MM.1S (cell line): ENCODE measurements around the gene OR2G3.

Source experiments
- CTCF ChIP-seq: fragments of 300-600 bp; sonication (generic); IDR thresholded peaks from 2 replicates; pipeline ENCODE4 v1.5.1; 2016; ENCODE audit warnings: antibody characterized with exemption, low read length, mixed read lengths
- EZH2 ChIP-seq: fragments of 300-600 bp; sonication (generic); optimal IDR thresholded peaks from 2 replicates; pipeline ENCODE3; 2017; ENCODE audit warnings: low read depth, mild to moderate bottlenecking, antibody characterized with exemption, low read length, mixed read lengths
- EZH2phosphoT487 ChIP-seq: fragments of 300-600 bp; sonication (generic); IDR thresholded peaks from 2 replicates; pipeline ENCODE4 v1.6.1; 2018; ENCODE audit warnings: antibody characterized with exemption, low read length

GRCh38 chr1:247588060-247588459, 17.3 kb upstream of the OR2G3 start, which contains the start of gene OR2G2:
- TF ChIP-seq CTCF (no peak), EZH2phosphoT487 (no peak), EZH2 (no peak)
